HG02981 (cell line): ENCODE data around the gene TLR6.

ENCODE experiments used
- ATAC-seq: cut with Tn5 transposase; IDR thresholded peaks from one replicate; pipeline ENCODE4 v1.9.1; 2021; ENCODE audit warnings: mild to moderate bottlenecking, moderate library complexity; ENCODE audit not compliant: unreplicated experiment

The TLR6 gene

GRCh38 chr4:38856524-38857337 lies at the start of gene TLR6:
Gene TLR6, minus strand, starts transcription at chr4:38856817. Its CDS starts 27,344 bp downstream, at chr4:38829473.
- peak; percentile 47 for ATAC-seq

GRCh38 chr4:38905652-38906385 lies 49.2 kb upstream of the TLR6 start:
- ATAC-seq, result no peak

- ATAC-seq, result no peak
These were observed 48.1 kb upstream of the TLR6 start for GRCh38 chr4:38904682-38905081.

GRCh38 chr4:38904090-38904666 lies 47.6 kb upstream of the TLR6 start:
- no peak for ATAC-seq

- no peak for ATAC-seq
These were observed 46.1 kb upstream of the TLR6 start for GRCh38 chr4:38902695-38903094.

- ATAC-seq, result no peak
These were observed 45.6 kb upstream of the TLR6 start for GRCh38 chr4:38902221-38902620.

- ATAC-seq, result no peak
These were observed 41.6 kb upstream of the TLR6 start for GRCh38 chr4:38898245-38898644.

GRCh38 chr4:38896940-38897339 lies 40.3 kb upstream of the TLR6 start:
- ATAC-seq, result no peak

GRCh38 chr4:38894322-38894982 lies 37.8 kb upstream of the TLR6 start:
- ATAC-seq, result no peak

GRCh38 chr4:38891051-38891983 lies 34.7 kb upstream of the TLR6 start:
- ATAC-seq, result no peak

- ATAC-seq, result no peak
These were observed 32.5 kb upstream of the TLR6 start for GRCh38 chr4:38889143-38889542.

GRCh38 chr4:38884254-38884653 lies 27.6 kb upstream of the TLR6 start:
- ATAC-seq, result no peak

- no peak for ATAC-seq
These were observed 20.0 kb upstream of the TLR6 start for GRCh38 chr4:38876636-38877035.

GRCh38 chr4:38873290-38873944 lies 16.8 kb upstream of the TLR6 start:
- no peak for ATAC-seq

GRCh38 chr4:38872620-38873019 lies 16.0 kb upstream of the TLR6 start:
- no peak for ATAC-seq

GRCh38 chr4:38871593-38871992 lies 15.0 kb upstream of the TLR6 start:
- ATAC-seq, result no peak

- ATAC-seq, result no peak
These were observed 13.6 kb upstream of the TLR6 start for GRCh38 chr4:38870098-38870808.

- ATAC-seq, result no peak
These were observed 12.9 kb upstream of the TLR6 start for GRCh38 chr4:38869511-38869910.
